Measurements from ENCODE around the gene HOXB9.

Gene HOXB9

GRCh38 chr17:48590607-48591161, 35.5 kb downstream of the HOXB9 start:
- Histone ChIP-seq H3K4me1 (ENCODE audit: low read depth, poor library complexity, severe bottlenecking) (peaks cover 5% of the 10 kb centered on the region), H4K20me1 (ENCODE audit: insufficient read depth) (no peaks in the 10 kb centered on the region), H3K27me3 (ENCODE audit: insufficient read depth, low read depth) (peaks cover 6% of the 10 kb centered on the region), H3K4me2 (no peak overlapping the region), H3K79me2 (ENCODE audit: insufficient read depth, low read depth) (no peaks in the 10 kb centered on the region), H3K27ac (no peak overlapping the region), H3K36me3 (ENCODE audit: insufficient read depth) (no peaks in the 10 kb centered on the region), H2AFZ (ENCODE audit: low read depth) (no peak overlapping the region), H3K9ac (no peak overlapping the region), H3K4me3 (IDR thresholded peaks at IDR 0.05; ENCODE audit: insufficient read depth, low read depth, low read length) (no peak overlapping the region)
- TF ChIP-seq CTCF (conservative IDR thresholded peaks at IDR 0.05; ENCODE audit: low read depth, low read length): no peak

GRCh38 chr17:48589831-48590606, 36.1 kb downstream of the HOXB9 start, which contains the start of gene HOXB3:
Gene HOXB3 (minus strand): TSS chr17:48590241. CDS start chr17:48552474, 37,767 bp downstream.
- Histone ChIP-seq H3K4me3 (IDR thresholded peaks at IDR 0.05; ENCODE audit: insufficient read depth, low read depth, low read length) (no peak within 1 kb of the TSS), H3K9ac (no peak within 1 kb of the TSS), H3K4me2 (no peak within 1 kb of the TSS), H3K79me2 (ENCODE audit: insufficient read depth, low read depth) (no peaks in the 10 kb centered on the region), H4K20me1 (ENCODE audit: insufficient read depth) (no peaks in the 10 kb centered on the region), H2AFZ (ENCODE audit: low read depth) (no peak within 1 kb of the TSS), H3K27me3 (ENCODE audit: insufficient read depth, low read depth) (peaks cover 6% of the 10 kb centered on the region), H3K27ac (no peak within 1 kb of the TSS), H3K36me3 (ENCODE audit: insufficient read depth) (no peaks in the 10 kb centered on the region), H3K4me1 (ENCODE audit: low read depth, poor library complexity, severe bottlenecking) (peaks cover 5% of the 10 kb centered on the region)
- TF ChIP-seq CTCF (conservative IDR thresholded peaks at IDR 0.05; ENCODE audit: low read depth, low read length): no peak

DNA sequence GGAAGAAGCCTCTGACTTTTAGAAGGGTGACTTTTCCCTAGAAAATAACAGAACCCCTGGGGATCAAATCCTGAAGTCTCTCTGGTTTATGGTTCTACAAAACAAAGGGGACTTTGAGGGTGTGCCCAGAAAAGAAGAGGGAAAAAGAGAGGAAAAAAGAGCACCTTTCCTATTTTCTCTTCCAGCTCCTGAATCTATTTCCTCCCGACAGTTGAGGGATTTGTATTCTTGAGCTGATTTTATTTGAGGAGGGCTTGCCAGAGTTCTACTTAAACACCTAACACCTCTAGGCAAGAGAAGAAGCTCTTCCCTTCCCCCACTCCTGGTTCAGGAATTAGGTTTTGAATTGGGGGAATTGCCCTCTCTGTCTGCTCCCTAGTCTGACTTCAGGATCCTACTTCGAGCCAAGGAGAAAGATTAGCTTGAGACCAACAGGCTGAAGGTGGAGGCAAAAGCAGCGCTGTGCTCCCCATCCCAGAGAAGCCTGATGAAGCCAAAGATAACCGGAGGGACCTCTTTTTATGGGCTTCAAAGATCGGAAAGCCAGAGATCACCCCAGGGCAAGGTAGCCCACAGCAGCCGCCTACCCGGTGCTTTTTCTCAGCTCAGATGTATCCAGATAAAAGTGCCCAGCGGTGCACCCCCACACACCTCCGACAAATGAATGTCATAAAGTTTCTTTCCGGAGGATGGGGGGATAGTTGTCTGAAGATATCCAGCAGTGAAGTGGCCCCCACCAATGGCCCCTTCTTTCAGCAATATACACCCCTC, 36.9 kb downstream of the HOXB9 start:
- Histone ChIP-seq H3K27me3 (ENCODE audit: insufficient read depth, low read depth) (peaks cover 6% of the 10 kb centered on the region), H3K9ac (no peak overlapping the region), H3K4me2 (no peak overlapping the region), H3K27ac (no peak overlapping the region), H3K4me1 (ENCODE audit: low read depth, poor library complexity, severe bottlenecking) (peaks cover 3% of the 10 kb centered on the region), H4K20me1 (ENCODE audit: insufficient read depth) (no peaks in the 10 kb centered on the region), H3K79me2 (ENCODE audit: insufficient read depth, low read depth) (no peaks in the 10 kb centered on the region), H2AFZ (ENCODE audit: low read depth) (no peak overlapping the region), H3K4me3 (IDR thresholded peaks at IDR 0.05; ENCODE audit: insufficient read depth, low read depth, low read length) (no peak overlapping the region), H3K36me3 (ENCODE audit: insufficient read depth) (no peaks in the 10 kb centered on the region)
- TF ChIP-seq CTCF (conservative IDR thresholded peaks at IDR 0.05; ENCODE audit: low read depth, low read length): no peak

DNA sequence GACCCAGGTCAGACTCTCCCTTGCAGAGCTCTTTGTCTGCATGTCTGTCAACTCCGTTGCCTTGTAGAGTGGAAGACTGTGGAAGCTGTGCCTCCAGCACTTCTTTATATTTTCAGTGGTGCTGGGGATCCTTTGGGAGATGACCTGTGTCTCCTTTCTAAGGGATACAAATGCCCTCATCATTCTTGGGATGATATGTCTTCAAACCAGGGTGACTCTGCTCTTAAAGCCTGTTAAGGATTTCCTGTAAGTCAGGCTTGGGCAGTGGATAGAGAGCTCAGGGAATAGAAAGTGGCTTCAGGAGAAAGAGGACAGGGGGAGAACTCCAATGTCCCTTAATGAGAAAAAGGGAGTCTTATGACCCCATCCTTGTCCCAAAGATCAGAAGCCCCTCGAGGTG, 37.6 kb downstream of the HOXB9 start:
- no peaks in the 10 kb centered on the region for H3K79me2 ChIP-seq (ENCODE audit: insufficient read depth, low read depth)
- no peak overlapping the region for H3K4me3 ChIP-seq (IDR thresholded peaks at IDR 0.05; ENCODE audit: insufficient read depth, low read depth, low read length)
- no peak overlapping the region for H2AFZ ChIP-seq (ENCODE audit: low read depth)
- no peaks in the 10 kb centered on the region for H4K20me1 ChIP-seq (ENCODE audit: insufficient read depth)
- no peak for TF ChIP-seq CTCF (conservative IDR thresholded peaks at IDR 0.05; ENCODE audit: low read depth, low read length)
- no peaks in the 10 kb centered on the region for H3K36me3 ChIP-seq (ENCODE audit: insufficient read depth)
- H3K27ac ChIP-seq: no peak overlapping the region
- no peak overlapping the region for H3K4me2 ChIP-seq
- no peaks in the 10 kb centered on the region for H3K4me1 ChIP-seq (ENCODE audit: low read depth, poor library complexity, severe bottlenecking)
- H3K27me3 ChIP-seq (ENCODE audit: insufficient read depth, low read depth): peaks cover 6% of the 10 kb centered on the region
- no peak overlapping the region for H3K9ac ChIP-seq
